Stimulated activated naive CD8-positive, alpha-beta T cell treated with anti-CD3 and anti-CD28 coated beads, Interleukin-15, Interleukin-2, amounts not matched to agents 100 U/mL and 50 U/mL, for 24 hours (primary cell): ENCODE measurements around the gene MXD1.

Experiments used
- ATAC-seq: fragments of 150-1000 bp; cut with Tn5 transposase; one replicate; pipeline ENCODE4 v1.10.0; 2021
- DNase-seq: peaks from one replicate; pipeline ENCODE4 v3.0.0; 2021

MXD1 gene

DNA sequence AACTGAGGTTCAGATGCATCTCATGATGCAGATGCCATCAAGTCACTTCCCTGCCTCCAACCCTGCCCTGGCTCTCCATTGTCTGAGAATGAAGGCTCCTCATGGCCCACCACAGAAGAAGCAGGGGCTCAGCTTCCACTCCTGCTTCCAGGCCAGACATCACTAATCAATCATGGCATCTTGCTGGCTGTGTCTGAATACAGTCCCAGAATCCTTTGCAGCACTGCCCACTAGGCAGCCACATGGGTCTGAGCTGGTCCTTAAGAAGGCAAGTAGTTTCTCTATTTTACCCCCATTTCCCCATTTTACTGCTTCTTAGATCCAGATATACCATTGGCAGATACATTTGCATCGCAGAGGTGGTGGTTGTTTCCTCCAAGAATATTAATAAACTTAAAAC lies 39.2 kb downstream of the MXD1 start:
- DNase-seq, result no peak
- ATAC-seq, result no peak

DNA sequence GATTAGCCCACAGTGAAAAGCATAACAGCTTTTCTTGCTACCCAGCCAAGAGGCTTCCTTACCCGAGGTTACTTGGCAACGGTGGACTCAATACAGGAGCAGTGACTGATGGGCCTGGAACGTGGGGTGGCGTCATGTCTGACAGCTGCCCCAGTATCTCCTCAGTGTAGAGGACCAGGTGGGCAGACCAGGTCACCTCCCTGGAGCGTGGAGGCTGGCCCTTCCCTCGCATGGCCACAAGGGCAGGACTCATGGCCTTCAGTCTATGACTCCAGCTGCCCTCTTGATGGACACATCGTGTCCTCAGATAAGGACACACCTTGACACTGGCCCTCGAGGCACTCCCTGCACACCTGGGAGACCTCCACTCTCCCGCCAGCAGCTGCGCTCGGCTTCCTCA lies 40.1 kb downstream of the MXD1 start:
- no peak for DNase-seq
- no peak for ATAC-seq

DNA sequence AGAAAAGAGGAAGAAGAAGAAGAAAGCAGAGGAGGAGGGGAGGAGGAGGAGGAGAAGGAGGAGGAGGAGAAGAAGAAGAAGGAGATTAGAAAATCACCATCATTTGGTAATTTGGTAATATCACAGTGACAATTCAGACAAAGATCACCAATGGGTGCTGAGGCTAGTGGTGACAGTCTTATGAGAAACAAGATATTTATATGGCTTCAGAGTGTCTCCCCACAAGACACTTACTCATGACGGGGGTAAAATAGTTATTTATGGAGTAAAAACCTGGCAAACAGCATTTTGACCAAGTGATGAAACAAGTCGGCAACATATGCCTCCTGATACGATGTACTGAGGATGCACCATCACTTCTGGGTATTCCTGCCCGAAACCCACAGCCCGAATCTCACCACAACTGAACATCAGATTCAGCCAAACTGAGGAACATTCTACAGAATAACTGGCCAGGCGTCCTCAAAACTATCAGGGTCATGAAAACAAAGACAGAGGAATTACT lies 41.6 kb downstream of the MXD1 start:
- no peak for ATAC-seq
- no peak for DNase-seq

DNA sequence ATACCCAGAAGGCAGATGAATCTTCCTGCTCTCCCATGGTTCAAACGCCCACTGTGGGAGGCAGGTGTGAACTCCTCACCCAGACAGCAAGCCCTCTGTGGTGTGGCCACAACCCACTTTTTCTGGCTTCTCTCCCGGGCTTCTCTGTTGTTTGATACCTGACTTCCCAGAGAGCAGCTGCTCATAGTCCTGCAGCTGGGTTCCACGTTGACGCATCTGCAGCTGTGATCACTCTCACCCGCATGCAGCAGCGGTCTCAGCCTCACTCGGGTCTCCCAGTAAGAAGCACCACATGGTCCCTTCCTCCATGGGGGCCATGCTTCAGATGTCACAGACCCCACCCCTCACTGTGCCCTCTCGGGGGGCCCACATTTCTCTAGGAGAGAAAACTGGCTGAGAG lies 43.1 kb downstream of the MXD1 start:
- ATAC-seq, result no peak

DNA sequence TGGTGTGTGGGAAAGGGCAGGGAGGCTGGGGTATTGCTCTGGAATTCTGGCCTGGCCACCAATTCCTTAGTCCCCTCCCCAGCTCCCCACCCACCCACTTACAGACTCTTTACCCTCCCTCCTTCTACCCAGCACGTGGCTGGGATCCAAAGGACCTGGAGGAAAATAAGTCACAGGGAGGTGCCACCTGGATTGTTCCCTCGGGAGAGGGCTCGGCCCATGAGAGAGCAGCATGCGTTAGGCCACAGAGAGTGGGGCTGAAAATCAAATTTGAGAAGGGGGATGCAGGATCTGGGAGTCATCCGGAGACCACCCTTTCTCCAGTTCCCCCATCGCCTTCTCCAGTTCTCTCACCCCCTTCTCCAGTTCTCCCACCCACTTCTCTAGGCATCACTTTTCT lies 43.6 kb downstream of the MXD1 start:
- ATAC-seq, result no peak
- no peak for DNase-seq

More for the DNA sequence above, 43.1 kb downstream of the MXD1 start:
- DNase-seq, result no peak

DNA sequence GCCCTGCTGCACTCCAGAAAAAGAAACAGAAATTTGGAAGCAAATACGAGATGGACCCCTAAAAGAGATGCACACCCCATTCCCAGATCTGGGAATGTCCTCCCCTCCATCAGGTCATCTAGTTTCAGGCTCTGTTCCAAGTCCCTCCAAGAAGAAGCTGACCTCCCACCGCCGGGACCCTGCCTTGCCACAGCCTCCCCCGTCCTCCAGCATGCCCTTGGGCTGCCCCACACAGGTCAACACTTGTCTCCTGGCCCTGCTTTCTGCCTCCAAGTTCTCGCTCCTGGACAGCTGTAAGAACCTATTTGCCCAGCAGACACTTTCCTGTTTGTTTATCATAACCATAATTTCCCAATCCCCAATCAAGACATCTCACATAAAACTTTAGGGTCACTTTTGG lies 44.5 kb downstream of the MXD1 start:
- no peak for DNase-seq
- no peak for ATAC-seq

DNA sequence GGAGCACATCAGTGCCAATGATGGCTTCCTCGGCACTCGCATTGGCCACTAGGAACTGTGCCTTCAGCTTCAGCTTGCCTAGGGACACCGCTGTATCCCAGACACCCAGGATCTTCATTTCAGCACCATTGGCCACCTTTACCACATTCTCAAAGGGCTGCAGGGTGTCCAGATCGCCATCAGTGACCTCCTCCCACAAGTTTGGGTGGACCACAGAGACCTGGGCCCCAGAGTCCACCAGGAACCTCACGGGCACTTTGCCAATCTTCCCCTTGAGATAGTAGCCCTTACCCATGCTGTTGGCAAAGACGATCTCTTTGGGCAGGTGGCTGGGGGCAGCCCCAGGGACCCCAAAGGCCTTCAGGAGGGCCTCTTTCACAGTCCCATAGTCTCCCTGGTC lies 45.9 kb downstream of the MXD1 start:
- ATAC-seq (no peak), DNase-seq (no peak)

DNA sequence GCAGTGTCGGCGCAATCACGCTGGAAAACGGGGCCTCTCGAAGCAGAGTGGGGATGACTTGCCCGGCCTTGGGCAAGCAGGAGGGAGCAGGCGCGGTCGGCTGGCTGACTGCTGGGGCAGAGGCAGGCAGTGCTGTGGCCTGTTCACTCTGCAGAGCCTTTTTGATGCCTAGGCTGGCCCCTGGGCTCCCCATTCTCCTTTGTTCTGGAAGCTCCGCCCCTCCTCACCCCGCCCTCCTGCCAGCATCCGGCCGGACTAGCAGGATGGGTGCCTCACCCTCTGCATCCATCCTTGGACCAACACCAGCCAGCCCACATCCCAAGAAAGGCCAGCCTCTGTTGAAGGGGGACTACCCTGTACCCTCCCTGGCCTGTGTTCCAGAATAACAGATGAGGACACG lies 46.6 kb downstream of the MXD1 start, which contains the start of gene ASPRV1:
Gene ASPRV1 (minus strand): TSS at position 136 of the 400 bp plus-strand sequence. CDS start 195 bp downstream, outside the sequence.
- ATAC-seq (no peak), DNase-seq (no peak)

DNA sequence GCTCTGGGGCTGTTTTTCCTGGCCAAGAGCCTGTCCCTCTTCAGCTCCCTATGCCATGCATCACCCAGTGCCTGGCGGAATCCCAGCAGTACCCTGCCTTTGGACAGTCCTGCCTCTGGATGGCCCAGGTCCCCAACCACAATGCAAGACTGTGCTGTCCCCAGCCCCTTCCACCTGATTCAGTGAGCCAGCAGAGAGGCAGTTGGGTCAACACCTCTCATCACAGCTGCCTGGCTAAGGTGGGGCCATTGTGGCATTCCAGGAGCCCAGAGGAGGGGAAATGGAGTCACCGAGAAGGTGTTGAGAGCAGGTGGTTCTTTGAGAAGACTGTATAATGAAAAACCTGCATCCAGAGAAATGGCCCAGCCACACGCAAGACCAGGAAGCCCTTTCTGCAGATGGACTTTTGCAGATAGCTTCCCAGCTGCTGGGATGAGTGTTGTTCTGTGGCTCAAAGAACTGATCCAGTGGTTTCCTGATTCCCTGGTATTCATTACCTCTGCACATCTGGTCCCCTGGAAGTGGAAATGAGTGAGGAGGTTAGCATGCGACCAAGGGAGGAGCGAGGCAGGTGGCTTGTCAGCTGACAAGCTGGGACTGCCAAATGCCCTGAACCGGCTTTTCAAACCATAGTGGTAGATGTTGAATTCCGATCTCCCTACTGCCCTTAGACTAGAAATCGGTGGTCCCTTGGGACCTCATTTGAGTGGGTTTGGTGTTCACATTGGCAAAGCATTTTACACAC lies 48.2 kb downstream of the MXD1 start:
- ATAC-seq, result no peak
- DNase-seq, result no peak

DNA sequence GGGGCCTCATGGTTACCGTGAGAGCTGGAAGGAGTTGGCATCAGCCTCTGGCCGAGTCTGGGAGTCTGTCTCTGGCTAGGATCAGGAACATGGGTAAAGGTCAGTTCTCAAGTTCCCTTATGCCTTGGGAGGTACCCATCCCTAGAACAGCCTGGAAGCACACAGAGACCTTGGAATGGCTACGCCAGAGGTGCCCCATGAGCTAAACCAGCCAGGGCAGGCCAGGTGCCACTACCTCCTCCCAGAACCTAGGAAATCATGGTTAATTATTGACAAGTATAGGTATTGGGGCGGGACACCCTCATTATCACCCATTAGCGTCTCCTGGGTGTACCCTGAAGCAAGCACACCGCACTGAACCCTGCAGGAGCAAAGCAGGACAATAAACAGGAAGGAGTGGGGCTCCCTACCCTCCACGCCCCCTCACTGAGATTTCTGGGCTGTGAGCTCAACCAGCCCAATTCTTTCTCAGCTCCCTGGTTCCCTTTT lies 49.5 kb downstream of the MXD1 start:
- ATAC-seq, result no peak
- DNase-seq, result no peak

DNA sequence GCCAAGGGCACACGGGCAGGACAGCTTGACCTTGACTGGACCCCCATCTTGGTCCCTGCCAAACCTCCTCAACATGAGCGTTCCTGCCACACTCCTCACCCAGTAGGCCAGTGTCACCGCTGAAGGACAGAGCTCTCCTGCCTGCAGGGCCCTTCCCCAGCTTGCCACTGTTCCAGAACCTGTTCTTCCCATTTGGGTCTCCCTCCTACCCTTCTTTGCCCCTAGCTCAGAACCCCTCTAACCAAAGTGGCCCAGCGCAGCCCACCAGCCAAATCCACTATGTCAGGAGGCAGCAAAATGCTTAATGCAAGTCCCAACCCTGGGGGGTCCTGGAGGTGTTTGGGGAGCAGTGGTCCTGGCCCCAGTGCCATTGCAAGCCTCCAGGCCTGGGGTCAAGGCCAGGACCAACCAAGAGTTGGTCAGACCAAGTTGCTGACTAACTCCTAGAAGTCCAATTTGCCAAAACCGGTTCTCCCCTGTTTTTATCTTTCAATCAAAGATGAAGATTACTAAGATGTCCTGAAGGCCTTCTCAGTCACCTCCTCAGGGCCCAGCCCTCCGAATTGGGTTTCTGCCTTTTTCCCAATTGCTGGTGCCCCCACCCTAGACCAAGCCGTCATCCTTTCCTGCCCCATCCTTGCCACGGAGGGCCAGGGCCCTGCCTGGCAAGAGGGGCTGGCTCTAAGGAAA lies 51.0 kb downstream of the MXD1 start:
- DNase-seq (no peak), ATAC-seq (no peak)

DNA sequence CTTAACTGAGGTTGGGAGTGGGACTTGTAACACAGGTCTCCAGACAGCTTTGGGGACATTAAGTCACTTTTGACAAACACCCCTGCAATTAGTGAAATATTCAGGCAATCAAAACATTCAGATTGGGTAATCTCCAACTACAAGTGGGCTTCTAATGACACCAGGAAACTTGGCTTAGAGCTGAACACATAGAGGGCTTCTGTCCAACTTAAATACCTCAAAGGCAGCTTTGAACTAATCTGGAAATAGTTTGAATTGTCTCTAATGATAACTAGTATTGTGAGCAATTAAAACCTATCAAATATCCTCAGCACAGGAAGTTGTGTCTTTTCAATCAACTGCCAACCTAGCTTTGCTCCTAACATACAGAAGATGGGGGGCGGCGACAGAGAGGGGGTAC lies 51.6 kb downstream of the MXD1 start:
- no peak for ATAC-seq
- DNase-seq, result no peak

DNA sequence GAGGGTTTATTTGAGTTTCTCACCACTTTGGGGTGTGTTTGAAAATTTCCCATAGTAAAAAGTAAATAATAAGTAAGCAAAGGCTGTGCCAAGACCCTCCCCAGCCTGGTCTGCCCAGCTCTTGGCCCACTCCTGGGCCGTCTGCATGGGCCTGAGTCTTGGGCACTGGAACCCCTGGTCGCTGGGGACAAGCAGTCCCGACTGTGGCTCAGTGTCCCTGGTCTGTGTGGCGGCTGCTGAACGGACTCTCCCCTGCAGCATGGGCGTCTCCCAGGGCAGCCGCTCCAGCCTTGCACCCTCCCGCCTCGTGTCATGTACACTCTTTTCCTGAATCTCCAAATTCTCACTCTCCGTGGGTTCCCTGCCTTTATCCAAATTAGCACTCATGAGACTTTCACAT lies 53.7 kb downstream of the MXD1 start:
- no peak for ATAC-seq
- no peak for DNase-seq

DNA sequence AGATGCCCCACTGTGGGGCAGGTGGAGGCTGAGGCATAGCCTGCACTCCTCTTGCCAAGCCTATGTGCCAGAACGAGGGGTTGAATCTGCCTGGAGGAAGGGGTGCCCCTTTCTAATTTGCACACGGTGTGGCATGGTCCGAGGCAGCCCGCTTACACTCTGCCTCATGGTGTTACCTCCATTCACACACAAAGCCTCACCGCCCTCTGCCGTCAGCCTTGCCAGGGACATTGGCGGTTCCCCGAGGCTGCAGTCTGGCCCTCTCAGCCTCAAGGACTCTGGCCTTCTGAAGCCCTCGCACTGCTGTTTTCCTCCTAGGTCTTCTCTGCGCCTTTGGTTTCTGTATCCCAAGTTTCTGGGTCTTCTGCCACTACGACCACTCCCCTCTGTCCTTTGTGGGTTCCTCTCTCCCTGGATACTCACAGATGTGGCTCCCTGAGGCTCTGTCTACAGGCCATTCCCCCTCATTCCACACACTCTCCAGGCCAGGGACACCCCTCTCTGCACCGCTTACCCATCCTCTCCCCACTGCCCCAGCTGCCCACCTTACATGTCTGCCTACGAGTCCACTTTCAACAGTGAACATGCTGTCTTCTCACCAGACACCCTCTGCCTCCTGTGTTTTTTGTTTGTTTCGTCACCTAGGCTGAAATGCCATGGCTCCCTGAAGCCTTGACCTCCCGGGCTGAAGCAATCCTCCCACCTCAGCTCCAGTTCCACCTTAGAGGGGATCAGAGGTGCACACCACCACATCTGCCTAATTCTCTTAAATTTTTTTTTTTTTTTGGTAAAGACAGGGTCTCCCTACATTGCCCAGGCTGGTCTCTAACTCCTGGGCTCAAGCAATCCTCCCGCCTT lies 54.4 kb downstream of the MXD1 start:
- ATAC-seq (no peak), DNase-seq (no peak)

DNA sequence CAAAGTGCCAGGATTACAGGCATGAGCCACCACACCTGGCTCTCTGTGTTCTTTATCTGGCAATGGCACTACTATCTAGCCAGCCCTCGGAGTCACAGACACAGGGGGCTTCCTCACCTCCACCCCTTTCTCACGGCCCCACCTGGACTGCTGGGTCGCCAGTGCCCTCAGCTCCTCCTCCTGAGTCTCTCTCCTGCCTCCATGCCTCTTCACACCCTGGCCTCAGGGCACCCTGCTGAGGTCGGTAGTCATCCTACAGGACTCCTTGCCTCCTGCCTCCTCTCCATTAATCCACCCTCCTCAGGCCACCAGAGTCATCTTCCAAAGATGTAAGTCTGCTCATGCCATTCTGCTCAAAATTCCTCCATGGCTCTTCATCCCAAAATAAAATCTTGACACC lies 55.1 kb downstream of the MXD1 start:
- ATAC-seq, result no peak
- no peak for DNase-seq

DNA sequence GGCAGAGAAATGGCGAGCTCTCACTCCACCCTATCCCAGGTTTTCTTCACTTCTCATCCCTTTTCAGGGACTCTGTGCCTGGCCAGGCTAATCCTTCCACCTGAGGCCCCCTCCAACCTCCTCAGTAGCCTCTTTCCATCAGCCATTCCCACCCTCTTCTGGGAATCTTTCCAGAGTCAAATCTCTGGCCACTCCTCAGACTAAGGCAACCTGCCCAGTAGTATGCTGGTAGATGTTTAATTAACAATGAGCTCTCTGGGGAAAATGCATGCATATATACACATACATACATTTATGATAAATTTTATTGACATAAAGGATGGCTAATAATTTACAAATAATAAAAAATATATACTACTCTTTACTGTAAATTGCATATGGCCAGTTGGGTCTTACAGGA lies 57.9 kb downstream of the MXD1 start:
- no peak for DNase-seq
- ATAC-seq, result no peak

DNA sequence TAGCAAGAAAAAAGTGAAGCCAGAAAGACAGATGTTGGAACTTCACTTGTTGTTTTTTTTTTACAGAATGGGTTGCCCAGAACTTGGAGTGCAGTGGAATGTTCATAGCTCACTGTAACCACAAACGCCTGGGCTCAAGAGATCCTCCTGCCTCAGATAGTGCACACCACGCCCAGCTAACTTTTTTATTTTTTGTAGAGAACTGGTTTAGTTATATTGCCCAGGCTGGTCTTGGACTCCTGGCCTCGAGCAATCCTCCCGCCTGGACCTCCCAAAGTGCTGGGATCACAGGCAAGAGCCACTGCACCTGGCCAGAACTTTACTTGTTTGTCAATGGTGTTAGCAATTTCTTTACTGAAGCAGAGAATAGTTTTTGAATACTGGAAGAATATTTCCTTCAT lies 58.4 kb downstream of the MXD1 start:
- DNase-seq (no peak), ATAC-seq (no peak)

DNA sequence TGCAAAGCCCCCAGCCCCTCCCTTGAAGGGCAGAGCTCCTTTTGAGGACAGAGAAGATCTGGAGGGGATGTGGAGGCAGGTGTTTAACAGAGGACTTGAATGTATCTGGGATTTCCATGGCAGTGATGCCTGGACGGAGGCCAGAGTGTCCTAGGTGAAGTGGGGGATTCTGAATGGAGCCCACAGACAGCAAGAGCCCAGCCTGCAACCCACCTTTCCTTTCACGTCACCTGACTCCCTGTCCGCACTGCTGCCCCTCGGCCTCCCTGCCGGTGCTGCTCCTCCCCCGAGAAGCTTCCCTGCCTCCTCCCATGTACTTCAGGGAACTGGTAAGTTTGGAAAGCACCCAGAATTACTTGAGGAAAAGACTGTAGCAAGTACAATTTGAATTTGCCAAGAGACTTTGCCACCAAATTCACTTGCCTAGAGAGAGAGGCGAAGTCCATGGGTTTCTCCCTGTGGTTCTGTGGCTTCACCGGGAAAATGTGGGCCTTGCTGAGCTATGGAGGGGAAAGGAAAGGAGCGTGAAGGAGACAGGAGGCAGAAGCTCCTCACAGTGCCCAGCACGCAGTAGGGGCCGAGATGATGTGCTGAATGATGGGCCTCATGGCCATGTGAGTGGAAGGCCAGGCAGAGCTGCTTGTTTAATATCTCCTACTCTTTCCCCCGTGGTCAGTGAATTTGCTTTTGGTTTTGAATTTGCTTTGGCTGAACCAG lies 60.4 kb downstream of the MXD1 start:
- ATAC-seq, result no peak
- DNase-seq, result no peak

DNA sequence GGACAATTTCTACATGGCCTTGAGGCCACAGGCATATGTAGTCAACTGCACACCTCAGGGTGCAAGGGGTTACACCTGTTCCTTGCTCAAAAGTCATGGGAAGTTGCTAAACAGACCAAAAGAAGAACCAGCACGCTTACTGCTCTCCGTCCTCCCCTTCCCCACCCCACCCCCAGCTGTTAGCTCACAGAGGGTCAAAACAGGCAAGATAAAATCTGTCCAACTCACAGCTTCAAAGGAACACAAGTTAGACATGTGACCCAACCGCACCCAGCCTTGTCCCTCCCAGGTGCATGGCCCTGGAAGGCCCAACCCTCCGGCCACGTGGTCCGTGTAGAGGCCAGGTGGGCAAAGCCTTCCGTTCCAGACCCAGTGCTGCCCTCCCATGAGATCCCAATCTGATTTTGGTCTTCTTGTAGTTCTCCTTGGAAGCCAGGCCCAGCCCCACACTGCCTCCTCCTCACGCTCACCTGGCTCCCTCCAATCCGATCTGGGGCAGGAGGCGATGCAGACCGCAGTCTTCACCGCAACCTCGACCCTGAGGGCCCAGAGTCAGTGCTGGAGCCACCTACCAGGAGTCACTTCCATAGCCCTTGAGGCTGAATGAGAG lies 61.0 kb downstream of the MXD1 start:
- no peak for DNase-seq

DNA sequence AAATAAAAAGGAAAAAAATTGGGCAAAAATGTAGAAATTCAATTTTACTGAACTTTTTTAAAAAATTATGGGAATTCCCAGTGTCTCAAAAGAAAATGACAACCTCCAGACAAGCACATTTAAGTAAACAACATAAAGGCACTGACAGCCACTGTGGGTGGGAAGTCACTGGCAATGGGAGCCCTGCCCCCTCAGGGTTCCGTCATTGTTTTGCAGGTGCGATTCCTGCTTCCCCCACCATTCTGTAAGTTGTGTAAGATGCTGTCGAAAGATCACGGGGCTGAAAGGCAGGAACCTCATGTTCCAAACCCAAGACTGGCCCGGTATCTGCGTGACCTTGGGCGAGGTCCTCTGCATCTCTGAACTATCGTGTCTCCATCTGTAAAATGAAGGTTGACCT lies 62.3 kb downstream of the MXD1 start:
- no peak for ATAC-seq
- DNase-seq, result no peak

More for the DNA sequence above, 61.0 kb downstream of the MXD1 start:
- ATAC-seq, result no peak

DNA sequence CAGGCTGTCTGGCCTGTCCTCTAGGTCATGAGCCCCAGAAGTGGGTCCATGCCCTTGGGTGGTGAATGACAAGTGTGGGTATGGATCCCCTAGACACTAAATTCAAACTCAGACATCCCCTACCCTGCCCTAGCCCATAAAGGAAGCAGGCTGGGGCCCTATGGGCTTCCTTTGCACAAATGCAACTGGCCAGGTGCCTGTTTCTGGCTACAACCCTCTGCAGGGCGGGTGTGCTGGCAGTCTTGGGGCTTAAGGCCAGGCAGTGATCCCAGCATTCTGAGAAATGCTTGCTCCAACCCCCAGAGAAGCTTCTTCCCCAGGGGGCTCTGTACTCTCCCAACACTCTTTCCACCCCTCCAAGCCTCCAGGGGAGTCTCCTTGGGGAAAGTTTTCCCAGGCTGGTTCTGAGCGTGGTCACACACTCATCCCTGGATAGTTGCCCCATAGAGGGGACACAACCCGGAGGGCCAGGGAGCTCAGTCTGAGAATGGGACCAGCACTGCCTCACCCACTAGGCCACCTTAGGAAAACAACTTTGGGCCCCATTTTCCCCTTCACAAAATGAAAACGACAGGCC lies 63.1 kb downstream of the MXD1 start:
- ATAC-seq, result no peak

More for the DNA sequence above, 63.1 kb downstream of the MXD1 start:
- no peak for DNase-seq
